ENCODE data around the gene ZNF273.

DNA sequence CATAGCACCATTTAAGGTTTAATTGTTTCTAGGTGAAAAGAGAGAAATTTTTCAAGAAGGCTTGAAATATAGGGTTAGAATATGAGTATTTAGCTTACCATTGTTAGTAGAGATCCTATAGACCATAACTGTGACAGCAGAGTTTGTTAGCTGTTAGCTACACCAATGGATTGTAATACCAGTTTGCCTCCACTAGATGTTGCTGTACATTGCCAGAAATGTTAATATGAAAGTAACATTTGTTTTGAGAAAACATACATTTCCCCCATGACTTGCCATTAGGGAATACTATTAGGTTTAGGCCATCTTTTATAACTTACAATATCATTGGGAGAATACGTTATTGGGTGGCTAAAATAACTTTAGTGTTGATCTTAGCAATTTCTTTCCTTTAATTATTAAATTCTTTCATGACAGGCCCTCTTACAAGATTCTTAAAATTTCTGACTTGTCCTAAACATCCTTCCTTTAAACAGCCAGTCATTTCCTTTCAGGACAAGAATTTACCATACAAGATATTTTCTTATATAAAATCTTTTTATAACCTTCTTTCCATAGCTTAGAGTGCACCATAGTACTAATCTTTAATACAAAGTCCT, 48.3 kb downstream of the ZNF273 start:
- TF ChIP-seq JUND (IDR thresholded peaks at IDR 0.05) (no peak), TEAD4 (IDR thresholded peaks at IDR 0.05; ENCODE audit: borderline replicate concordance, insufficient read depth) (no peak), ELF1 (IDR thresholded peaks at IDR 0.05) (no peak), FOXM1 (IDR thresholded peaks at IDR 0.05; ENCODE audit: low read depth) (no peak), FOXJ3 (CRISPR knock-in tag; IDR thresholded peaks at IDR 0.05) (no peak), MXI1 (IDR thresholded peaks at IDR 0.05; ENCODE audit: low read depth, low read length) (no peak), TAF1 (IDR thresholded peaks at IDR 0.05; ENCODE audit: borderline replicate concordance, low read depth, low read length) (no peak), NFIC (IDR thresholded peaks at IDR 0.05; ENCODE audit: borderline replicate concordance) (no peak)
- TF ChIP-seq, protein P1, sequence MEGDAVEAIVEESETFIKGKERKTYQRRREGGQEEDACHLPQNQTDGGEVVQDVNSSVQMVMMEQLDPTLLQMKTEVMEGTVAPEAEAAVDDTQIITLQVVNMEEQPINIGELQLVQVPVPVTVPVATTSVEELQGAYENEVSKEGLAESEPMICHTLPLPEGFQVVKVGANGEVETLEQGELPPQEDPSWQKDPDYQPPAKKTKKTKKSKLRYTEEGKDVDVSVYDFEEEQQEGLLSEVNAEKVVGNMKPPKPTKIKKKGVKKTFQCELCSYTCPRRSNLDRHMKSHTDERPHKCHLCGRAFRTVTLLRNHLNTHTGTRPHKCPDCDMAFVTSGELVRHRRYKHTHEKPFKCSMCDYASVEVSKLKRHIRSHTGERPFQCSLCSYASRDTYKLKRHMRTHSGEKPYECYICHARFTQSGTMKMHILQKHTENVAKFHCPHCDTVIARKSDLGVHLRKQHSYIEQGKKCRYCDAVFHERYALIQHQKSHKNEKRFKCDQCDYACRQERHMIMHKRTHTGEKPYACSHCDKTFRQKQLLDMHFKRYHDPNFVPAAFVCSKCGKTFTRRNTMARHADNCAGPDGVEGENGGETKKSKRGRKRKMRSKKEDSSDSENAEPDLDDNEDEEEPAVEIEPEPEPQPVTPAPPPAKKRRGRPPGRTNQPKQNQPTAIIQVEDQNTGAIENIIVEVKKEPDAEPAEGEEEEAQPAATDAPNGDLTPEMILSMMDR (IDR thresholded peaks at IDR 0.05) = peak; percentile 96
- TF ChIP-seq, protein P2, sequence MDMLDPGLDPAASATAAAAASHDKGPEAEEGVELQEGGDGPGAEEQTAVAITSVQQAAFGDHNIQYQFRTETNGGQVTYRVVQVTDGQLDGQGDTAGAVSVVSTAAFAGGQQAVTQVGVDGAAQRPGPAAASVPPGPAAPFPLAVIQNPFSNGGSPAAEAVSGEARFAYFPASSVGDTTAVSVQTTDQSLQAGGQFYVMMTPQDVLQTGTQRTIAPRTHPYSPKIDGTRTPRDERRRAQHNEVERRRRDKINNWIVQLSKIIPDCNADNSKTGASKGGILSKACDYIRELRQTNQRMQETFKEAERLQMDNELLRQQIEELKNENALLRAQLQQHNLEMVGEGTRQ (IDR thresholded peaks at IDR 0.05; ENCODE audit: borderline replicate concordance, low read depth, low read length) = no peak

Data from SK-N-SH (cell line).